Gastroesophageal sphincter (tissue), 3 donors: ENCODE data around the gene ITIH1.

Experiments
- EP300 ChIP-seq: sonication (generic); formaldehyde crosslinking; IDR thresholded peaks from one replicate; pipeline ENCODE4 v1.6.1; 2017; ENCODE audit warnings: antibody characterized with exemption, mild to moderate bottlenecking
- POLR2A ChIP-seq, 2 donors: fragments of 450-650 bp; IDR thresholded peaks; one replicate each; pipeline ENCODE4 v1.6.1; 2017; ENCODE audit warnings: antibody characterized with exemption in 2 of 2, mild to moderate bottlenecking in 2 of 2, moderate library complexity in 1 of 2
- POLR2AphosphoS5 ChIP-seq: sonication (generic); formaldehyde crosslinking; IDR thresholded peaks from one replicate; pipeline ENCODE4 v1.6.1; 2017; ENCODE audit warnings: antibody characterized with exemption
- TF ChIP-seq, protein P1 (sequence below), 4 experiments: fragments of 200-600 bp in 2 of 4; fragments of 450-650 bp in 2 of 4; sonication (generic) in 1 of 4; IDR thresholded peaks; one replicate each; pipeline ENCODE4 v1.5.1; 2017 to 2019; ENCODE audit warnings: antibody characterized with exemption in 4 of 4, mild to moderate bottlenecking in 2 of 4, moderate library complexity in 2 of 4

DNA sequence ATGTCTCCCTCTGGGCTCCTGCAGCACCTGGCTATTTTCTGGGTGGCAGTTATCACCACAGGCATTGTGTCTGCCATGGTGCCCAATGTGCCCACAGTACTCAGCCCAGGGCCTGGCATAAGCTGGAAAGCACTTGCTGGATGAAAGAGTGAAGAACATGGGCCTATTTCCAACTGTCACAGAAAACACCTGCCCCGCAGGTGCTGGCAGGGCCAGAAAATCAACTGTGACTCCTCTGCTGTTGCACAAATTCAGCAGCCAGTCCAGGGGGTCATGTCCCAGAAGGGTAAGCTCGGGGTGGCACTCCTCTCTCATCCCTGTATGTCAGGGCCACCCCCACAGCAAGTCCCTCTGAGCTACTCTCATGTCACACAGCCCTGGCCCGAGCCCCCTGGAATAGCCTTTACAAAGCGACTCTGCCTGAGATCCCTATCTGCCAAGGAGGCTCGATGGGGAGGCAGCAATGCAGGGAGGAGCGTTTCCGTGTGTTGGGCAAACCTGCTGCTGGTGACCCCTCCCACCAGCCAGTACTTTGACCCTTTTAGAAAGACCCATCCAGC is 34.1 kb downstream of the ITIH1 start:
- TF ChIP-seq, protein P1, sequence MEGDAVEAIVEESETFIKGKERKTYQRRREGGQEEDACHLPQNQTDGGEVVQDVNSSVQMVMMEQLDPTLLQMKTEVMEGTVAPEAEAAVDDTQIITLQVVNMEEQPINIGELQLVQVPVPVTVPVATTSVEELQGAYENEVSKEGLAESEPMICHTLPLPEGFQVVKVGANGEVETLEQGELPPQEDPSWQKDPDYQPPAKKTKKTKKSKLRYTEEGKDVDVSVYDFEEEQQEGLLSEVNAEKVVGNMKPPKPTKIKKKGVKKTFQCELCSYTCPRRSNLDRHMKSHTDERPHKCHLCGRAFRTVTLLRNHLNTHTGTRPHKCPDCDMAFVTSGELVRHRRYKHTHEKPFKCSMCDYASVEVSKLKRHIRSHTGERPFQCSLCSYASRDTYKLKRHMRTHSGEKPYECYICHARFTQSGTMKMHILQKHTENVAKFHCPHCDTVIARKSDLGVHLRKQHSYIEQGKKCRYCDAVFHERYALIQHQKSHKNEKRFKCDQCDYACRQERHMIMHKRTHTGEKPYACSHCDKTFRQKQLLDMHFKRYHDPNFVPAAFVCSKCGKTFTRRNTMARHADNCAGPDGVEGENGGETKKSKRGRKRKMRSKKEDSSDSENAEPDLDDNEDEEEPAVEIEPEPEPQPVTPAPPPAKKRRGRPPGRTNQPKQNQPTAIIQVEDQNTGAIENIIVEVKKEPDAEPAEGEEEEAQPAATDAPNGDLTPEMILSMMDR (IDR thresholded peaks at IDR 0.05), result no peak
- TF ChIP-seq POLR2A (IDR thresholded peaks at IDR 0.05), result no peak
- no peak for TF ChIP-seq POLR2AphosphoS5
- no peak for TF ChIP-seq EP300
